ENCODE measurements around the gene BICD1. TPM values are rescaled to one million over a fixed set of nuclear protein-coding genes. Genes with fewer than 3 reads are reported as not detected.
A peak's percentile ranks its signal among the peaks of the same experiment; 100 is the strongest.

The BICD1 gene
- total and polyA plus RNA-seq, 4 donors = 6.1 to 22.9 (median 12.8) TPM

- 52 to 64% methylated on average over 2 of the region's 2 CpGs for WGBS, 2 donors
- Histone ChIP-seq H3K4me3 (no peak overlapping the region), H3K4me1 (ENCODE audit: control insufficient read depth in 5 of 5, insufficient read depth in 5 of 5, low read length in 5 of 5) (peaks cover 0 to 12% (median 7%) of the 10 kb centered on the region in 5 donors), H3K27ac (ENCODE audit: low read depth in 1 of 2, low read length in 1 of 2) (no peak overlapping the region), H3K36me3 (ENCODE audit: control insufficient read depth in 4 of 4, insufficient read depth in 4 of 4, low read length in 4 of 4) (no peaks in the 10 kb centered on the region), H3K9me3 (ENCODE audit: control insufficient read depth in 4 of 4, insufficient read depth in 3 of 4, low read length in 3 of 4) (no peaks in the 10 kb centered on the region), H3K9ac (ENCODE audit: insufficient read depth in 1 of 2, low read length in 2 of 2) (no peak overlapping the region), H3K27me3 (ENCODE audit: control insufficient read depth in 3 of 3, insufficient read depth in 3 of 3, low read length in 2 of 3) (no peaks in the 10 kb centered on the region)
- DNase-seq (no peak), ATAC-seq (ENCODE audit: insufficient read depth, low FRiP score) (no peak)
- no peak for TF ChIP-seq CTCF (IDR thresholded peaks at IDR 0.05; ENCODE audit: control extremely low read depth, extremely low read depth)
Measured at GRCh38 chr12:32110942-32111341, 4.3 kb downstream of the BICD1 start.

GRCh38 chr12:32115404-32116104 lies 8.9 kb downstream of the BICD1 start:
- Histone ChIP-seq H3K4me1 (ENCODE audit: control insufficient read depth in 5 of 5, insufficient read depth in 5 of 5, low read length in 5 of 5) (peaks cover 0 to 8% (median 0%) of the 10 kb centered on the region in 5 donors), H3K4me3 (no peak overlapping the region), H3K27ac (ENCODE audit: low read depth in 1 of 2, low read length in 1 of 2) (peak overlapping the region in 1 of 2 donors; percentile 16), H3K9me3 (ENCODE audit: control insufficient read depth in 4 of 4, insufficient read depth in 3 of 4, low read length in 3 of 4) (no peaks in the 10 kb centered on the region), H3K36me3 (ENCODE audit: control insufficient read depth in 4 of 4, insufficient read depth in 4 of 4, low read length in 4 of 4) (no peaks in the 10 kb centered on the region), H3K9ac (ENCODE audit: insufficient read depth in 1 of 2, low read length in 2 of 2) (no peak overlapping the region), H3K27me3 (ENCODE audit: control insufficient read depth in 3 of 3, insufficient read depth in 3 of 3, low read length in 2 of 3) (no peaks in the 10 kb centered on the region)
- no peak for TF ChIP-seq CTCF (IDR thresholded peaks at IDR 0.05; ENCODE audit: control extremely low read depth, extremely low read depth)
- DNase-seq (peak; percentile 52 to 85 (median 72)), ATAC-seq (ENCODE audit: insufficient read depth, low FRiP score) (peak; percentile 93)
- WGBS, 2 donors = 33 to 35% methylated on average over 6 of the region's 6 CpGs

DNA sequence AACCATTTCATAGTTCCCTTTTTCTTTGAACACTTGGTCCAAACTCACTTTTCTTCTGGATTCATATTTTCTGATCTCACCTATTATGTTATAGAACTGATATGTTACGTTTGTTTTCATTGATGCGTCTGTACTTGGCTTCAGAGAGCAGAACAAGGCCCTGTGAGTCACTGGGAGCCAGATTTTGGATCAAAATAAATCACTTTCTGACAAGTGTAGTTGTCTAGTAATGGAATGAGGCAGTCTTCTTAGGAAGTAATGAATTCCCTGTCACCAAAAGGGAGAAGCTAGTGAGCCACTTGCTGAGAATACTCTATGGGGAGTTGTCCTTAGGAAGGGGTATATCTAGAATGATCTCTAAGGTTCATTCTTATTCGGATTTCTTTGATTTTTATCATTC lies 10.2 kb downstream of the BICD1 start:
- TF ChIP-seq CTCF (IDR thresholded peaks at IDR 0.05; ENCODE audit: control extremely low read depth, extremely low read depth) = no peak
- Histone ChIP-seq H3K36me3 (ENCODE audit: control insufficient read depth in 4 of 4, insufficient read depth in 4 of 4, low read length in 4 of 4) (no peaks in the 10 kb centered on the region), H3K4me1 (ENCODE audit: control insufficient read depth in 5 of 5, insufficient read depth in 5 of 5, low read length in 5 of 5) (peaks cover 0 to 8% (median 0%) of the 10 kb centered on the region in 5 donors), H3K9me3 (ENCODE audit: control insufficient read depth in 4 of 4, insufficient read depth in 3 of 4, low read length in 3 of 4) (no peaks in the 10 kb centered on the region), H3K27ac (ENCODE audit: low read depth in 1 of 2, low read length in 1 of 2) (no peak overlapping the region), H3K27me3 (ENCODE audit: control insufficient read depth in 3 of 3, insufficient read depth in 3 of 3, low read length in 2 of 3) (no peaks in the 10 kb centered on the region), H3K4me3 (no peak overlapping the region), H3K9ac (ENCODE audit: insufficient read depth in 1 of 2, low read length in 2 of 2) (no peak overlapping the region)
- no peak for DNase-seq
- WGBS, 2 donors = 89 to 98% methylated on average over 3 of the region's 3 CpGs
- ATAC-seq (ENCODE audit: insufficient read depth, low FRiP score) = no peak

All from lung (tissue), 12 donors.